Measurements from ENCODE around the gene SMIM32.

Gene SMIM32

DNA sequence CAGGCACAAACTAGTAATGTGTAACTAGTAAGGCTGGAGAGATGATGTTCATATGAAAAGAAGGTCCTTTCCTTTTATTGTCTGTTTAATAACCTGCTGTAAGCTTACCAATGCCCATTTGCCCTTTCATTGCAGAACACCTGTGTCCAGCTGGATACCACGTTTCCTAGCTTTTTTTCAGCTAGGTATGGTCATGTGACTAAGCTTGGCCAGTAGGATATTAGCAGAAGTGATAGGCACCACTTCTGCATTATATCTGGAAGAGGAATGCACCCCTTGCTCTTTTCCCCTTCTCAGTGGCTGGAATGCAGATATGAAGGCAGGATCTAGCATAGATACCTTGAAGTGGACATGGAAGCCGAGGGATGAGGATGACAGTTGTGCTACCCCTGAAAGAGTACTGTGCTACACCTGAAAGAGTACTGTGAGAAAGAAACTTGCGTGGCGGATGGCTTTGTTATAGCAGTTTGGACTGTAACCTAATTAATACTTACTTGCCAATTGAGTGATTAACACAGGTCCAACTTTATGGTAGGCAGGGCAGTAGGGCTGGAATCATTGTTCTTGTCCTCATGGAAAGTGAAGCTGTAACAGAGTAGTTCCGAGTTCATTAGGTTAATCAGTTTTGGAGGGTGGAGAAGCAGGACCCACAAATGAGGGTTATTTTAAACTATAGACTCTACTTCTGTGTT lies 6.8 kb downstream of the SMIM32 start:
- DNase-seq = no peak

DNA sequence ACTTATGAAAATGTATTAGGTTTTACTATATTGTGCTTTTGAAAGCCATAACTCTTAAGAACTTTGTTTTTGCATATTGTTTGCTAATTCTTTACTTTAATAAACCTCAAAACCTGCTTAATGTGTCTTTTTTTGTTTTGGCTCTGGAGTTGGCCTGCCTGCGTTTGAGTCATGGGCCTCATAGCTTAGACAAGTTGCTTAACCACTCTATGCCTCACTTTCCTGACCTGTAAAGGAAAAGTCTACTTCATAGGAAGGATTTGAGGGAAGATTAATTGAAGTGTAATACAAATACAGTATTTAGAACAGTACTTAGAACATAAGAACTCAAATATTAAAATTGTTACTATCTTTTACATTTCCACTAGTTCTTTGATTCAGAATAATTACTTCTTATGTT lies 10.3 kb downstream of the SMIM32 start:
- DNase-seq = no peak

DNA sequence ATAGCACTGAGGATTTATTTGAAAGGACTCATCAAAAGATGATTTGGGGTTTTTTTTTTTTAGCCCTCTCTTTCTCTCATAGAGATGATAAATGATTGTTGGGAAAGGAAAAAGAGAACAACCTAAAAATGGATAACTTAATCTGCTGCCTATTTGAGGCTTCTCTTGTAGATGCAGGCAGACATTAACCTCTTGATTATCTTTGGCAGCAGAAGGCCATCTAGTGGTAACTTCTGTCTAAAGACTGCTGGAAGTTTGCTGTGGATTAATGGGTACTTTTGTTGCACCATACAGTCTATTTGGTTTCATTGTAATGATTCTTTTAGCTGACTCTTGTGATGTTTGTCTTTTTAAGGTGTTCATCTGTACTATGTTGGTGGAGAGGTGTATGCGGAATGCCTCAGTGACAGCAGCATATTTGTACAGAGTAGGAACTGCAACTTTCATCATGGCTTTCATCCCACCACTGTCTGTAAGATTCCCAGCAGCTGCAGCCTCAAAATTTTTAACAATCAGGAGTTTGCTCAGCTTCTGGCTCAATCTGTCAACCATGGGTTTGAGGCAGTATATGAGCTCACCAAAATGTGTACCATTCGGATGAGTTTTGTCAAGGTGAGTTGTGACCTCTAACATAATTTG lies 18.8 kb downstream of the SMIM32 start:
- no peak for DNase-seq

GRCh38 chr5:136169218-136169617 lies 23.7 kb downstream of the SMIM32 start:
- DNase-seq = no peak

- no peak for DNase-seq
Measured at GRCh38 chr5:136166909-136167308, 26.1 kb downstream of the SMIM32 start.

GRCh38 chr5:136164226-136164625 lies 28.7 kb downstream of the SMIM32 start:
- DNase-seq = no peak

DNA sequence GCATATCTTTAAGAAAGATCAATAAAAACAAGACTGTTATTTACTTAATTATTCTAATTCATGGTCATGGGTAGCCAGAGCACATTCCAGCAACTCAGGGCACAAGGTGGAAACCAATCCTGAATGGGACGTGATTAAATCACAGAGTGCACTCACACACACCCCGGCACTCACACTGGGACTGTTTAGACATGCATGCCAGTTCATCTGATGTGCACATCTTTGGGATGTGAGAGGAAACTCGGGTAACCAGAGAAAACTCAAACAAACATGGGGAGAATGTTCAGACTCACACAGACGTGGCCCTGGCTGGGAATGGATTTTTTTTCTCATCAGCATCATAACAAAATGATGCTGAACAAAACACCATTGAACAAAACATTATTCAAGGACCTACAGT lies 31.0 kb downstream of the SMIM32 start:
- no peak for DNase-seq

- DNase-seq = no peak
Measured at GRCh38 chr5:136159457-136159856, 33.5 kb downstream of the SMIM32 start.

DNA sequence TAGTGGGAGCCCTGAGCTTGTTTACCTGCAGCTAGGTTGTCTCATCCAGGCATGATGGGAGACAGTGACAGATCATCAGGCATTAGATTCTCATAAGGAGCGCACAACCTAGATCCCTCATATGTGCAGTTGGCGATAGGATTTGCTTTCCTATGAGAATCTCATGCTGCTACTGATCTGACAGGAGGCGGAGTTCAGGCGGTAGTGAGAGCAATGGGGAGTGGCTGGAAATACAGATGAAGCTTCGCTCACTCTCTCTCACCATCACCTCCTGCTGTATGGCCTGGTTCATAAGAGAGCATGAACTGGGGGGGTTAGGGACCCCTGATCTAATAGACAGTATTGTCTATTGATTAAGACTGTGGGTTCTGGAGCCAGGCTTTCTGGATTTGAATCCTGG lies 35.4 kb downstream of the SMIM32 start:
- DNase-seq = no peak

GRCh38 chr5:136155761-136156160 lies 37.2 kb downstream of the SMIM32 start:
- no peak for DNase-seq

GRCh38 chr5:136155078-136155477 lies 37.9 kb downstream of the SMIM32 start:
- no peak for DNase-seq

DNA sequence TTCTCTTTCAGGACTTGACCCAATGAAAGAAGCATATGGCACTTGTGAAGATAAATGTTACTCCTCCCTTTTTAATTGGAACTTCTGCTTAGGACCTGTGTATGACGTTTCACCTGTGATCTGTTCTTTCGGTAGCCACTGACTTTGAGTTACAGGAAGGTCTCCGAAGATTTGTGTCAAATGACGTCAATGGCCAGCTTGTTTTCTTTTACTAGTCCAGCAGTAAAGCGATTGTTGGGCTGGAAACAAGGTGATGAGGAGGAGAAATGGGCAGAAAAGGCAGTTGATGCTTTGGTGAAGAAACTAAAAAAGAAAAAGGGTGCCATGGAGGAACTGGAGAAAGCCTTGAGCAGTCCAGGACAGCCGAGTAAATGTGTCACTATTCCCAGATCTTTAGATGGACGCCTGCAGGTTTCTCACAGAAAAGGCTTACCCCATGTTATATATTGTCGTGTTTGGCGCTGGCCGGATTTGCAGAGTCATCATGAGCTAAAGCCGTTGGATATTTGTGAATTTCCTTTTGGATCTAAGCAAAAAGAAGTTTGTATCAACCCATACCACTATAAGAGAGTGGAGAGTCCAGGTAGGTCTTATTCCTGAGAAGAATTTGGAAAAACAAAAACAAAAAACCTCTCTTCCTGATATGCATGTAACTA lies 39.3 kb downstream of the SMIM32 start:
- DNase-seq = no peak

DNA sequence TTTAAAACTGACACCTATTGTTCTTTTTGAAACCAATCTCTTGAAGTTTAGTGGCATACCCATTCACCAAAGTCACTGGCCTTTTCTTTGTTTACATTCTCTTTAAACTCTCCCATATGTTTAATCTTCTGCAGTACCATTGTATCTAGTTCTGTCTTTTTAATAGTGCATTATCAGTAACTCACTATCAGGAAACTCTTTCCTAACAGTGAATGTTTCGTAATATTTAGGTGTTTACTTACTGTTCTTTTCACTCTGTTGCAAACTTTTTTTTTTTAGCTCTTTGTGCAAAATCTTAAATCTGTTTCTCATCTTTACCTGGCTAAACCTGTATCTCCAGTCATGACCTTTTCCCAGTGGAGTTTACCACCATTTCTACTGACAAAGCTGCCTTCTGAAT lies 43.1 kb downstream of the SMIM32 start:
- no peak for DNase-seq

DNA sequence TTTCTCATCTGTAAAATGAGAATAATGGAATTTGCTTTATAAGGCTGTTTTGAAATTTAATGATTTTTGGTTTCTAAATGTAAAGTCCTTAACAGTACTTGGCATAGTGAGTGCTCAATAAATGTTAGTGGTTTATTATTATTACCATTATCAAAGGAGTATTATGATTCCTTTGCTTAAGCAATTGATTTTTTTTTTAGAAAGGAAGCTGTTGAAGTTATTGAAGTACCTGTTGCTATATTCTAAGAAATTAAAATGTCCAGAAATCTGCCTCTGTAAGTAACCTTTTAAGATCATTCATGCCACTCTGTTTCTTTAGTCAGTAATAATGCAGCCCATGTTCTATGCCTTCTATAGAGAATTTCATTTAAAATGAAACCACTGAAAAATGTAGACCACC lies 45.3 kb downstream of the SMIM32 start:
- no peak for DNase-seq

GRCh38 chr5:136146201-136146600 lies 46.8 kb downstream of the SMIM32 start:
- no peak for DNase-seq

DNA sequence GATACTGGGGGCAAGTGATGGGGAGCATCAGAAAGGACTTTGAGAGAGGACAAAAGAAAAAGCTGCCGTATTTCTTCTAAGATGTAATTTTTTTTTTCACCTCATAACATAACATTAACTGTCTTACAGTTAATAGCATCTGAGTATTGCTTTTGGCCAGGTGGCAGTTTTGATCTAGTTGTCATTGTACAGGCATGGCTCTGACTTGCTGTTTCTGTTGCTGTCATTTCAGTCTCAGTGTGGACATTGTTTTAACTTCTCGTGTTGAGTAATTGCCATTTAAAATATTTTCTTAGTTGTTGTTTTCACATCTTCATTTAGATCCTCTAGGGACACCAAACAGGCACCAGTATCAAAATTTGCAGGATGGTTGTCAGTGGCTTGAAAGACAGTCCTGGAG lies 47.9 kb downstream of the SMIM32 start:
- no peak for DNase-seq

GRCh38 chr5:136143763-136144162 lies 49.2 kb downstream of the SMIM32 start:
- no peak for DNase-seq

GRCh38 chr5:136143312-136143711 lies 49.6 kb downstream of the SMIM32 start:
- no peak for DNase-seq

DNA sequence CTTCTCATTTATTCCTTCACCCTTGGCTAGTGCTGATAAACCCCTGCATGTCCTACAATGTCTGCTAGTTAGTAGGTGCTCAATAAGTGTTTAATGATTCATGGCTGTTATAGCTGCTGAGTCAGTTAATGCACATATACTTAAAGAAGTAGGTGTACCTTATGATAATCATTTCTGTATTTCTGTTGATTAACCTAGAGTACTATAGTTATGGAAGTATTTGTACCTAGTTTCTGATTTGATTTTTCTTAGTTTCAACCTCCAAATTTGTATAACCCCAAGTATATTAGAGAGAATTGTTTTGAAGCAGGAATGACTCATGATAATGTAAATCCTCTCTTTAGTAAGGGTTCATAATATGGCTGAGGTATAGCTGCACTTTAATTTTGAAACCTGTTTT lies 51.4 kb downstream of the SMIM32 start:
- no peak for DNase-seq
